Measurements from ENCODE around the gene PRCD. TPM values are rescaled to one million over a fixed set of nuclear protein-coding genes. Genes with fewer than 3 reads are reported as not detected.
A peak's percentile ranks its signal among the peaks of the same experiment; 100 is the strongest.

PRCD gene
- total RNA-seq, 2 experiments from 2014 or later, result not detected

- Mint-ChIP-seq H3K36me3 (no peaks in the 10 kb centered on the region), H3K9me3 (ENCODE audit: low read depth) (no peaks in the 10 kb centered on the region), H3K27ac (no peak within 1 kb of the TSS), H3K4me3 (peak within 1 kb of the TSS; percentile 38), H3K27me3 (peaks cover 61% of the 10 kb centered on the region), H3K4me1 (peaks cover 6% of the 10 kb centered on the region)
- ATAC-seq (peak; percentile 80), DNase-seq (peak; percentile 51)
- CTCF ChIA-PET, result interaction anchor here (0.6 to 3.8 kb wide), 10 partner anchors 8 to 95 kb away, joined by 3 to 14 read pairs (median 4); no protein-coding TSS in a partner anchor
Observed at GRCh38 chr17:76585649-76586593, 46.1 kb downstream of the PRCD start, which contains the start of gene ST6GALNAC2. TSS of gene ST6GALNAC2 (minus strand) at chr17:76585860. CDS start at chr17:76585808, 52 bp downstream.

GRCh38 chr17:76586741-76587487, 47.1 kb downstream of the PRCD start:
- Mint-ChIP-seq H3K9me3 (ENCODE audit: low read depth) (no peaks in the 10 kb centered on the region), H3K4me1 (peaks cover 6% of the 10 kb centered on the region), H3K27ac (no peak overlapping the region), H3K27me3 (peaks cover 64% of the 10 kb centered on the region), H3K4me3 (no peak overlapping the region), H3K36me3 (no peaks in the 10 kb centered on the region)
- CTCF ChIA-PET, result interaction anchor here (1.0 to 3.8 kb wide), 7 partner anchors 15 to 94 kb away, joined by 3 to 14 read pairs (median 5); no protein-coding TSS in a partner anchor
- ATAC-seq (no peak), DNase-seq (no peak)

- no peak overlapping the region for H3K4me3 Mint-ChIP-seq
Observed at GRCh38 chr17:76588182-76588581, 48.3 kb downstream of the PRCD start.

GRCh38 chr17:76593384-76593826, 53.6 kb downstream of the PRCD start:
- DNase-seq (no peak), ATAC-seq (no peak)
- no peak overlapping the region for H3K4me3 Mint-ChIP-seq
- CTCF ChIA-PET, result interaction anchor here (1.2 to 2.1 kb wide), 4 partner anchors 31 to 88 kb away, joined by 3 to 7 read pairs (median 6); no protein-coding TSS in a partner anchor
- no peaks in the 10 kb centered on the region for H3K4me1 Mint-ChIP-seq
- no peaks in the 10 kb centered on the region for H3K36me3 Mint-ChIP-seq
- peaks cover 35% of the 10 kb centered on the region for H3K27me3 Mint-ChIP-seq
- H3K9me3 Mint-ChIP-seq (ENCODE audit: low read depth), result no peaks in the 10 kb centered on the region
- no peak overlapping the region for H3K27ac Mint-ChIP-seq

More at GRCh38 chr17:76588182-76588581, 48.3 kb downstream of the PRCD start:
- peaks cover 6% of the 10 kb centered on the region for H3K4me1 Mint-ChIP-seq
- peaks cover 63% of the 10 kb centered on the region for H3K27me3 Mint-ChIP-seq
- H3K27ac Mint-ChIP-seq, result no peak overlapping the region
- H3K36me3 Mint-ChIP-seq, result no peaks in the 10 kb centered on the region
- no peaks in the 10 kb centered on the region for H3K9me3 Mint-ChIP-seq (ENCODE audit: low read depth)
- DNase-seq, result no peak
- CTCF ChIA-PET, result interaction anchor here (1.2 to 3.8 kb wide), 3 partner anchors 14 to 94 kb away, joined by 3 to 14 read pairs (median 4); no protein-coding TSS in a partner anchor
- ATAC-seq, result no peak

GRCh38 chr17:76593959-76594358, 54.1 kb downstream of the PRCD start:
- CTCF ChIA-PET, result interaction anchor here (1.1 to 2.1 kb wide), 5 partner anchors 8 to 87 kb away, joined by 3 to 7 read pairs (median 5); partner anchors contain the start of gene ST6GALNAC2
- no peak overlapping the region for H3K27ac Mint-ChIP-seq
- DNase-seq, result no peak
- H3K9me3 Mint-ChIP-seq (ENCODE audit: low read depth), result no peaks in the 10 kb centered on the region
- H3K4me3 Mint-ChIP-seq, result no peak overlapping the region
- ATAC-seq, result no peak
- H3K36me3 Mint-ChIP-seq, result no peaks in the 10 kb centered on the region
- H3K27me3 Mint-ChIP-seq, result peaks cover 35% of the 10 kb centered on the region
- no peaks in the 10 kb centered on the region for H3K4me1 Mint-ChIP-seq

- Mint-ChIP-seq H3K27ac (no peak overlapping the region), H3K36me3 (no peaks in the 10 kb centered on the region), H3K9me3 (ENCODE audit: low read depth) (no peaks in the 10 kb centered on the region), H3K27me3 (peaks cover 30% of the 10 kb centered on the region), H3K4me1 (no peaks in the 10 kb centered on the region), H3K4me3 (no peak overlapping the region)
- ATAC-seq (no peak), DNase-seq (no peak)
- CTCF ChIA-PET, result interaction anchor here (1.1 to 2.1 kb wide), 4 partner anchors 9 to 71 kb away, joined by 4 to 7 read pairs (median 6); partner anchors contain the start of gene ST6GALNAC2
Observed at GRCh38 chr17:76594690-76595089, 54.8 kb downstream of the PRCD start.

Other genes starting within 250 kb of the PRCD start
- gene QRICH2, start 231.8 kb upstream of the PRCD start, total RNA-seq, result 1 to 10 TPM; 3.8 to 5.8 TPM
- 10 to 100 TPM; 63.9 to 64.7 TPM for gene PRPSAP1, start 186.1 kb upstream of the PRCD start, total RNA-seq
- 1 to 10 TPM; 5.4 to 8.4 TPM for gene SPHK1, start 155.4 kb upstream of the PRCD start, total RNA-seq
- gene UBE2O, start 86.9 kb upstream of the PRCD start, total RNA-seq, result 10 to 100 TPM; 30.2 to 34.7 TPM
- not detected for gene AANAT, start 72.4 kb upstream of the PRCD start, total RNA-seq
- 10 to 100 TPM; 29.6 to 42.1 TPM for gene RHBDF2, start 38.6 kb upstream of the PRCD start, total RNA-seq
- gene CYGB, start 2.3 kb upstream of the PRCD start, total RNA-seq, result not detected
- not detected for gene ST6GALNAC2, start 45.8 kb downstream of the PRCD start, total RNA-seq
- gene ST6GALNAC1, start 103.7 kb downstream of the PRCD start, total RNA-seq, result not detected
- gene MXRA7, start 170.9 kb downstream of the PRCD start, total RNA-seq, result 10 to 100 TPM; 29.8 to 32.0 TPM
- 10 to 100 TPM; 60.6 to 72.8 TPM for gene JMJD6, start 186.6 kb downstream of the PRCD start, total RNA-seq
- gene METTL23, start 186.8 kb downstream of the PRCD start, total RNA-seq, result 10 to 100 TPM; 40.3 to 42.1 TPM
- gene SRSF2, start 197.3 kb downstream of the PRCD start, total RNA-seq, result 100 to 1,000 TPM; 443 to 471 TPM
- gene MFSD11, start 198.1 kb downstream of the PRCD start, total RNA-seq, result 10 to 100 TPM; 22.6 to 26.8 TPM